GM12873 (cell line): ENCODE data around the gene PKDCC.

ENCODE experiments used
- TF ChIP-seq, protein P1 (sequence below): IDR thresholded peaks from 2 replicates; pipeline ENCODE4 v1.5.1; 2012; ENCODE audit warnings: low read depth, mild to moderate bottlenecking, moderate library complexity, low read length, control low read depth; ENCODE audit not compliant: insufficient read depth; ENCODE audit errors: missing control alignments

The PKDCC gene

DNA sequence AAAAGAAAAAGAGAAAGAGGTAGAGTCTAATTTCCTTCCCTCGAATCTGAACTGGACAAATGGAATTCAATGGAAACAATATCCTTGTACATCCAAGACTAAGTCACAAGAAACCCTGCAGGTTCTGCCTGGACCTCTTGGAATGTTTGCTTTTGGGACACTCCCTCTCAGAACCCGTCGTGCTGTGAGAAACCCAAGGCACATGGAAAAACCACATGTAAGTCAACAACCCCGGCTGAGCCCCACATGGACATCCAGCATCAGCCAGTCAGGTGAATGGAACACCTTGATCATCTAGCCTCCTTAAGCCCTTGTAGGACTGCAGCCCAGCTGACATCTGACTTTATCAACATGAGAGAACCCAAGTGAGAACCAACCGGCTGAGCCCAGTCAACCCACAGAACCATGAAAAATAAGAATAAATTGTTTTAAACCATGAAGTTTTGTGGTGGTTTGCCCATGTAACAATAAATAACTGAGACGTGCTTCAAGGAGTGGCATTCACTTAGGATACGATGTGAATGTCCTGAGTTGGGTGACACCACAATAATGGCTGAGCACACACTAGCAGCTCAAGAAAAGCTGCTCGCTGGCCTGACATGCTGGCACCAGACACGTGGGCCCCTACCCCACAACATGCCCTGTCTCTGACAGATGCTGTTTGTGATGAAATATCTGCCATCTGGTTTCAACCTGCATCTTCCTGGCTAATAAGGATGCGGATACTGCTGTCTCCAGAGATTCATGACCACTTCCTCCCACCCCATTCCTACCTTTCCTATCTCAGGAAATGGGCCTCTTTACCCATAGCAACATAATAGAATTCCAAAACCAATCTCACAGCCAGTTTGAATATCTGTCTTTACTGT is 28.8 kb downstream of the PKDCC start:
- TF ChIP-seq, protein P1, sequence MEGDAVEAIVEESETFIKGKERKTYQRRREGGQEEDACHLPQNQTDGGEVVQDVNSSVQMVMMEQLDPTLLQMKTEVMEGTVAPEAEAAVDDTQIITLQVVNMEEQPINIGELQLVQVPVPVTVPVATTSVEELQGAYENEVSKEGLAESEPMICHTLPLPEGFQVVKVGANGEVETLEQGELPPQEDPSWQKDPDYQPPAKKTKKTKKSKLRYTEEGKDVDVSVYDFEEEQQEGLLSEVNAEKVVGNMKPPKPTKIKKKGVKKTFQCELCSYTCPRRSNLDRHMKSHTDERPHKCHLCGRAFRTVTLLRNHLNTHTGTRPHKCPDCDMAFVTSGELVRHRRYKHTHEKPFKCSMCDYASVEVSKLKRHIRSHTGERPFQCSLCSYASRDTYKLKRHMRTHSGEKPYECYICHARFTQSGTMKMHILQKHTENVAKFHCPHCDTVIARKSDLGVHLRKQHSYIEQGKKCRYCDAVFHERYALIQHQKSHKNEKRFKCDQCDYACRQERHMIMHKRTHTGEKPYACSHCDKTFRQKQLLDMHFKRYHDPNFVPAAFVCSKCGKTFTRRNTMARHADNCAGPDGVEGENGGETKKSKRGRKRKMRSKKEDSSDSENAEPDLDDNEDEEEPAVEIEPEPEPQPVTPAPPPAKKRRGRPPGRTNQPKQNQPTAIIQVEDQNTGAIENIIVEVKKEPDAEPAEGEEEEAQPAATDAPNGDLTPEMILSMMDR, result no peak

DNA sequence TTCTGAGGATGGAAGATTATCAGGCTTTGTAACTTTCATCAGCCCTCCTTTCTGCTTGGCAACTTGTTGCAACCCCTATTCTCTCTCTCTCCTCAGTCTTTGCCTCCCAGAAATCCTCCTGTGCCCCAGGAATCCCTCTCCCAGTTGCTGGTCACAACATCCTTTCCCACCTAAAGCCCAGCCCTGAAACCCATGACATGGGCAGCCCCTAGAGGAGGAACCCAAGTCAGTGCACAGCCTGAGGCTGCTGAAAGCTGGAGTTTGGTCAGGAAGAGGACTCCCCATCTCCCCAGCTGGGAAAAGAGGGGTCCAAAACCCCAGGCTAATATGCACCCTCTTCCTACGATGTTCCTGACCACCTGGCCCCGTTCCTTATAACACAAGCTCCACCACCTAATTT is 29.5 kb downstream of the PKDCC start:
- TF ChIP-seq, protein P1, result peak; percentile 3

DNA sequence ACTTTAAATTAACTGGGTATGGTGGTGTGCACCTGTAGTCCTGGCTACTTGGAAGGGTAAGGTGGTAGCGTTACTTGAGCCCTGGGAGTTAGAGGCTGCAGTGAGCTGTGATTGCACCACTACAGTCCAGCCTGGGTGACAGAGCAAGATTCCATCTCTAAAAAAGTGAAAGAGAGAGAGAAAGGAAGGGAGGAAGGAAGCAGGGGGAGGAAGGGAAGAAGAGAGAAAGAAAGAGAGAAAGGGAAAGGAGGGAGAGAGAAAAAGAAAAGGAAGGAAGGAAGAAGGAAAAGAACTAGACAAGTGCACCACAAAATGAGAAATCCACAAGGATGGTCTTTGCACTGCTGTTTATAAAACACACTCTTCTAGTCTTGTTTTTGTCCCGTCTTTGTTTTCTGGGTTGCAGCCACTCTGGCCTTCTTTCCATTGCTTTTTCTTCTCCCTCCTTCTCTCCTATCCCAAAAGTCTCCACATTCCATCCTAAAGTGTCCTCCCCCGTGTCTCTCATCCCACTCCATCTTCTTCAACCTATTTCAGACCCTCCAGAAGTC is 32.0 kb downstream of the PKDCC start:
- TF ChIP-seq, protein P1, result no peak

DNA sequence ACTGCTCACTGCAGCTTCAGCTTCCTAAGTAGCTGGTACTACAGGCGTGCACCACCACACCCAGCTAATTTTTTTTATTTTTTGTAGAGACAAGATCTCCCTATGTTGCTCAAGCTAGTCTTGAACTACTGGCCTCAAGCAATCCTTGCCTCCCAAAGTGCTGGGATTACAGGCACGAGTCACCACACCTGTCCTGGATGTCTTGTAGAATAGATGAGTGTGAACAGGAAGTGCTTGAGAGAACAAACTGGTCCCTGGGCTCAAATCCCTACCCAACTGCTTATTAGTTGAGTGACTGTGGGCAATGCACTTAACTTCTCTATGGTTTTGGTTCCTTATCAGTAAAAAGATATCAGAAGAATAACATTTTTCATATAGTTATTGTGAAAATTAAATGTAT is 34.2 kb downstream of the PKDCC start:
- TF ChIP-seq, protein P1, result no peak

DNA sequence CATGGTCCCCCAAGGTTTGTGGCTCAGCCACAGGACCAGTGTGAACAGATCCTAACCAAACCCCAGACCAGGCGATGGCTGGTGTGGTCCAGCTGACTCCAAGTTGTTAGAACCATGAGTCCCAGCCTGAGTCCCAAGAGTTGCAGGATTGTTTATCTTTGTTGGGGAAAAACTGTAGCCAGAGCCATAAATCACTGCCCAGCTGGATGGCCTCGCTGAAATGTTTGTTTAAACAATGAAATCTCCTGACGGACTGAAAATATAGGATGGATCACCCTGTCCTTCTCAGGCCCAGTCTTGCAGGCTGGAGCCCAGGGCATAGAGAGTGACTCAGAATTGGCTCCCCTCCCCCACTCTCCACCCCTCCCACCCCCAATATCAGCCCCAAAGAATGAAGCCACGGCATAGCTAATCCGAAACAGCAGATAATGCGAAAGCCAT is 36.4 kb downstream of the PKDCC start:
- TF ChIP-seq, protein P1, result no peak

DNA sequence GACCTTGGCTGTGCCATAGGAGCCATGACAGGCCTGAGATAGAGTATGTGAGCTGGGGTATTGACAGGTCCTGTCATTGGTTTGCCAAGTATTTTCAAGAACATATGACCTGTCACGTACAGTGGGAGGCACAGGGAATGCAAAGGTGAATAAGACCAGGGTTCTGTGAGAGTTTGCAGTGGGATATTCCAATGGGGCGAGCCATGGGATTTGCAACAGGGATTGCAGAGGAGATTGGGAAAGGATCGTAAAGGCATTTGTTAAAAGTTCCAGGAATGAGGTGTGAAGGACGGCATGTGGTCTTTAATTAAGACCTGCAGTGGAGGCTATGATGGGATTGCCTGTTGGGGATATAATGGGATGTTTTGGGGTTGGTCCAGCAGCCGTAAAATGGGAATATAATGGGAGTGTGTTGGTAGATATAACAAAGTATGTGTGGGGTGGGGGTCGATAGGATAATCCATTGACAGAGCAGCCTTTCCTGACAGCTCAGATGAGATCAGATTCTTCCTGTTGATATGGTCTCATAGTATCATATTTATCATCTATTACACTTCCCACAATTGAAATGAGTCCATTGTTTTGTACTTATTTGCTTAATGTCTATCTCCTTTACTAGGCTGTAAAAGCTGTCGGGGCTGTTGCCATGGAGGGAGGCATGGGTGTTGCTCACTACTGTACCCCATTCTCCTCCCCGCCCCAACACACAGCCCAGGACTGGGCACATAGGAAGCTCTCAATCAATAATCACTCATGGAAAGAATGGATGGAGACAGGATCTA is 38.1 kb downstream of the PKDCC start:
- TF ChIP-seq, protein P1, result no peak

DNA sequence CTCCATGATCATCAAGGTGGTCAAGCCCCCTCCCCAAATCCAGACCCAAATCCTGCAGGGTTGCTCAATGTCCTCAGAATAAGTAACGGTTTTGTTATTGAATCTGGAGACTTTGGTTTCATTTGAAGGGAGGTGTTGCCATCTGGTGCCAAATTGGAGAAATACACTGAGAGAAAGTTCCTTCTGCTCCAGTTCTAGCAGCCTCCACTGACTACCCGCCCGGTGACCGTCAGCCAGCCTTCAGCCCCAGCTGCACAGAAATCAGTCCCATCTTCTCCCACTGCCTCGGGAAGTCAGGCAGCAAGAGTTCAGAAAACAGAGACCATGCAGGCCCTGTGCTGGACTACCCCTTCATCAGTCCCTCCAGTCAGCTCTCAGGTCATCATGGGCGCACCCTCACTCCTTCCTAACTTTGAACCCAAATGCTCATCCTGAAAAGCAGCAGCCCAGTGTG is 38.7 kb downstream of the PKDCC start:
- TF ChIP-seq, protein P1, result peak; percentile 69
